MM.1S (cell line): ENCODE data around the gene ANO2.

ENCODE experiments used
- DNase-seq: peaks from one replicate; pipeline ENCODE4 v3.0.0-alpha.2; 2015
- H2AFZ ChIP-seq: fragments of 300-600 bp; sonication (generic); 2 replicates; pipeline ENCODE4 v1.6.0; 2016; ENCODE audit warnings: antibody characterized with exemption, low read length
- H3F3A ChIP-seq: fragments of 300-600 bp; sonication (generic); 2 replicates; pipeline ENCODE4 v1.6.1; 2016; ENCODE audit warnings: mild to moderate bottlenecking, antibody characterized with exemption, low read length, moderate library complexity, mixed read lengths; ENCODE audit not compliant: insufficient read depth
- H3K27ac ChIP-seq: fragments of 300-600 bp; sonication (generic); 2 replicates; pipeline ENCODE4 v1.5.1; 2016; ENCODE audit warnings: mild to moderate bottlenecking, low read length
- H3K27me3 ChIP-seq: fragments of 300-600 bp; sonication (generic); replicated peaks from 2 replicates; pipeline ENCODE4 v1.6.0; 2016; ENCODE audit warnings: low read length; ENCODE audit not compliant: insufficient read depth
- H3K36me3 ChIP-seq: fragments of 300-600 bp; sonication (generic); replicated peaks from 2 replicates; pipeline ENCODE4 v1.6.1; 2016; ENCODE audit warnings: mild to moderate bottlenecking, low read length, mixed read lengths; ENCODE audit not compliant: insufficient read depth
- H3K4me1 ChIP-seq: fragments of 300-600 bp; sonication (generic); 2 replicates; pipeline ENCODE4 v1.6.1; 2016; ENCODE audit warnings: low read length, mixed read lengths
- H3K4me2 ChIP-seq: fragments of 300-600 bp; sonication (generic); 2 replicates; pipeline ENCODE4 v1.6.0; 2016; ENCODE audit warnings: low read depth, low read length
- H3K4me3 ChIP-seq: fragments of 300-600 bp; sonication (generic); 2 replicates; pipeline ENCODE4 v1.5.1; 2016; ENCODE audit warnings: low read length, mixed read lengths
- H3K79me2 ChIP-seq: fragments of 300-600 bp; sonication (generic); 2 replicates; pipeline ENCODE4 v1.6.1; 2016; ENCODE audit warnings: mixed run types, low read length, mixed read lengths
- H3K9ac ChIP-seq: fragments of 300-600 bp; sonication (generic); 2 replicates; pipeline ENCODE4 v1.6.1; 2016; ENCODE audit warnings: low read length, mixed read lengths
- H3K9me2 ChIP-seq: fragments of 300-600 bp; sonication (generic); replicated peaks from 2 replicates; pipeline ENCODE4 v1.6.1; 2016; ENCODE audit warnings: mild to moderate bottlenecking, low read length, mixed read lengths; ENCODE audit not compliant: insufficient read depth
- H3K9me3 ChIP-seq: fragments of 300-600 bp; sonication (generic); replicated peaks from 2 replicates; pipeline ENCODE4 v1.6.1; 2016; ENCODE audit warnings: mild to moderate bottlenecking, low read length, mixed read lengths; ENCODE audit not compliant: insufficient read depth
- H4K20me1 ChIP-seq: fragments of 300-600 bp; sonication (generic); 2 replicates; pipeline ENCODE4 v1.6.1; 2016; ENCODE audit warnings: mild to moderate bottlenecking, low read length, moderate library complexity, mixed read lengths; ENCODE audit not compliant: insufficient read depth
- EZH2 ChIP-seq: fragments of 300-600 bp; sonication (generic); optimal IDR thresholded peaks from 2 replicates; pipeline ENCODE3; 2017; ENCODE audit warnings: low read depth, mild to moderate bottlenecking, antibody characterized with exemption, low read length, mixed read lengths
- EZH2phosphoT487 ChIP-seq: fragments of 300-600 bp; sonication (generic); IDR thresholded peaks from 2 replicates; pipeline ENCODE4 v1.6.1; 2018; ENCODE audit warnings: antibody characterized with exemption, low read length
- TF ChIP-seq, protein P1 (sequence below): fragments of 300-600 bp; sonication (generic); IDR thresholded peaks from 2 replicates; pipeline ENCODE4 v1.5.1; 2016; ENCODE audit warnings: antibody characterized with exemption, low read length, mixed read lengths

Gene ANO2

DNA sequence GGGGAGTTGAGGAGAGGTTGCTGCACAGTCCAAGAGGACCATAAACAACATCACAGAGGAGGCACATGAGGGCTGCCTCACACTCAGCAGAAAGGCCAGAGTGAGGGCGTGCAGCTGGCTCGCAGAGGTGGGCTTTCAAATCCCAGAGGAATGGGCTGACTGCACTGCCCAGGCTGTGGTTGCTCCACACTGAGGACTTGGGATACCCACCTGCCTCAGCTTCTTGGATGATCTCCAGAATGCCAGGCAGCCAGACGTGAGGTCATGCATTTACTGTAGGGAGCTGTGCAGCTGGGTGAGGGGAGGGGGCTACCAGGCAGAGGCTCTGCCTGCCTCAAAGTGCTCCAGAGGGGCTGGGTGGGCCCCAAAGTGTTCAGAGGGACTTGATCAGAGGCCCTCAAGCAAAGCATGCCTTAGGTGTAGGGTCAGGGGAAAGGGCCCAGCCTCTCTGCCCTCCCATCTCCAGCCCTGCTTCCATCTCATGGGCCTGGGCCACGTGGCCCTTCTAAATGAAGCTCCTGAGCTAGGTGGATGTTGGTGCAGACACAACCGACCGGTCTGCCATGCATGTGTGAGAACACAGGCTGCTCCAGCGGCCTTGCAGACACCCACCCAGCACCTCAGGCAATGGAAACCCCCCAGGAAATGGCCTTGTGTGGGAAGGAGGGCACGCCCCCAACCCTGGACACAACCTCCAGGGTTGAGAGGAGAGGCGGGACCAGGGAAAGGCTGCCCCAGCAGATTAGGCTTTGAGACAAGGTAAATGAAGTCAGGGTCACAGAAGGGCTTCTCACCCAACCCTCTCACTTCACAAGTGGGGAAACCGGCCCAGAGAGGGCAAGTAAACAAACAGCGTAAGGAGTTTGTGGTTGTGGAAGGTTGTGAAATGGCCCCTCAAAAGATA, 422.4 kb downstream of the ANO2 start:
- Histone ChIP-seq H3K79me2 (no peaks in the 10 kb centered on the region), H3K36me3 (no peaks in the 10 kb centered on the region), H4K20me1 (no peaks in the 10 kb centered on the region), H2AFZ (no peak overlapping the region), H3K4me2 (no peak overlapping the region), H3F3A (no peaks in the 10 kb centered on the region), H3K4me3 (no peak overlapping the region), H3K27ac (no peak overlapping the region), H3K9ac (no peak overlapping the region), H3K4me1 (no peaks in the 10 kb centered on the region), H3K9me2 (no peaks in the 10 kb centered on the region), H3K27me3 (no peaks in the 10 kb centered on the region), H3K9me3 (no peaks in the 10 kb centered on the region)
- DNase-seq, result no peak
- TF ChIP-seq, protein P1, sequence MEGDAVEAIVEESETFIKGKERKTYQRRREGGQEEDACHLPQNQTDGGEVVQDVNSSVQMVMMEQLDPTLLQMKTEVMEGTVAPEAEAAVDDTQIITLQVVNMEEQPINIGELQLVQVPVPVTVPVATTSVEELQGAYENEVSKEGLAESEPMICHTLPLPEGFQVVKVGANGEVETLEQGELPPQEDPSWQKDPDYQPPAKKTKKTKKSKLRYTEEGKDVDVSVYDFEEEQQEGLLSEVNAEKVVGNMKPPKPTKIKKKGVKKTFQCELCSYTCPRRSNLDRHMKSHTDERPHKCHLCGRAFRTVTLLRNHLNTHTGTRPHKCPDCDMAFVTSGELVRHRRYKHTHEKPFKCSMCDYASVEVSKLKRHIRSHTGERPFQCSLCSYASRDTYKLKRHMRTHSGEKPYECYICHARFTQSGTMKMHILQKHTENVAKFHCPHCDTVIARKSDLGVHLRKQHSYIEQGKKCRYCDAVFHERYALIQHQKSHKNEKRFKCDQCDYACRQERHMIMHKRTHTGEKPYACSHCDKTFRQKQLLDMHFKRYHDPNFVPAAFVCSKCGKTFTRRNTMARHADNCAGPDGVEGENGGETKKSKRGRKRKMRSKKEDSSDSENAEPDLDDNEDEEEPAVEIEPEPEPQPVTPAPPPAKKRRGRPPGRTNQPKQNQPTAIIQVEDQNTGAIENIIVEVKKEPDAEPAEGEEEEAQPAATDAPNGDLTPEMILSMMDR, result no peak
- TF ChIP-seq EZH2phosphoT487, result no peak
- TF ChIP-seq EZH2, result no peak

DNA sequence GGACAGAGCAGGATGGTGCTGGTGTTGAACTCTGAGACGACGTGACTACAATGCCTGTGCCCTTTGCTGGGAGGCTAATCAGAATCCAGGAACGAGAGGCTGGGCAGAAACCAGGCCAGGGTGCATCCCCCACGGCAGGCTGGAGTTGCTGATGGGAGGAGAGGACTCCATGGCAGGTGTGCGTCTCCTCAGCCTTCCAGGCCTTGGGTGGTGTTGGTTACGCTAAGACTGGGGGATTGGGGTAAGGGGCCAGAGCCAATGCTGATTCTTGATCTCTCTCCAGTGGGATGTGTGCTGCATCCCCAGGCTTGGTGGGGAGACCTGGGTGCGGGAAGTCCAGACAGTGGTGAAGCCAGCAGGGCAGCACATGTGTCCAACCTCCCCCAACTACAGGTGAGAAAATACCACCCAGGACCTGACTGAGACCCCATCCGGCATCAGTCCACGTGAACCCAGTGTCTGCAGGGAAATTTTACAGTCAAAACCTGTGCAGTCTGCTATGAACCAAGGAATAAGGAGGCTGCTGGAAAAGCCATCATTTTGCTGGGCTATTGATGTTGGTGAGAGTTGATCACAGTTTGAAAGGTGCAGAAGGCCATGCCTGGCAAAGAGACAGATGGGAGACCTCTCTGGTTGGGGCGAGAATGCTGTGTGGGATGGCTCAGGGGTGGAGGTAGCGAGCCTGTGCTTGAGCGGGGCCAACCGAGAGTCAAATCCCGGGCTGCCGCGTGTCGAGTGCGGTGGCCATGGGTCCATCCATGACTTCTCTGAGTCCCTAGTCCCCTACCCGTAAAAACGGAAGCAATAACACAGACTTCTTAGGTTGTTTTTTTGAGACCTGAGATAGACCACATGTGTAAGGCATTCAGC, 423.4 kb downstream of the ANO2 start:
- Histone ChIP-seq H3K36me3 (no peaks in the 10 kb centered on the region), H3K4me1 (no peaks in the 10 kb centered on the region), H3F3A (no peaks in the 10 kb centered on the region), H4K20me1 (no peaks in the 10 kb centered on the region), H3K4me3 (no peak overlapping the region), H2AFZ (no peak overlapping the region), H3K9me3 (no peaks in the 10 kb centered on the region), H3K4me2 (no peak overlapping the region), H3K9me2 (no peaks in the 10 kb centered on the region), H3K27ac (no peak overlapping the region), H3K9ac (no peak overlapping the region), H3K79me2 (no peaks in the 10 kb centered on the region), H3K27me3 (no peaks in the 10 kb centered on the region)
- TF ChIP-seq, protein P1, result no peak
- no peak for TF ChIP-seq EZH2
- no peak for TF ChIP-seq EZH2phosphoT487
- no peak for DNase-seq

- no peaks in the 10 kb centered on the region for H3K27me3 ChIP-seq
- no peaks in the 10 kb centered on the region for H3K9me2 ChIP-seq
- TF ChIP-seq EZH2phosphoT487, result no peak
- TF ChIP-seq, protein P1, result no peak
- no peak for TF ChIP-seq EZH2
- no peak overlapping the region for H3K27ac ChIP-seq
- H3K4me1 ChIP-seq, result no peaks in the 10 kb centered on the region
- H2AFZ ChIP-seq, result no peak overlapping the region
- no peaks in the 10 kb centered on the region for H3K36me3 ChIP-seq
- no peak for DNase-seq
- no peaks in the 10 kb centered on the region for H3K9me3 ChIP-seq
- no peak overlapping the region for H3K4me3 ChIP-seq
- no peaks in the 10 kb centered on the region for H4K20me1 ChIP-seq
- H3K79me2 ChIP-seq, result no peaks in the 10 kb centered on the region
- H3K4me2 ChIP-seq, result no peak overlapping the region
- no peak overlapping the region for H3K9ac ChIP-seq
- H3F3A ChIP-seq, result no peaks in the 10 kb centered on the region
These were observed 424.2 kb downstream of the ANO2 start for GRCh38 chr12:5520831-5521230.
